SU-DHL-6 (cell line): ENCODE data around the gene CHSY1.

Experiments
- EZH2phosphoT487 ChIP-seq: fragments of 200-600 bp; sonication (generic), shearing (Covaris generic); conservative IDR thresholded peaks from 2 replicates; pipeline ENCODE4 v1.6.1; 2018; ENCODE audit warnings: mild to moderate bottlenecking, antibody characterized with exemption, low read length, moderate library complexity, mixed read lengths
- TF ChIP-seq, protein P1 (sequence below): fragments of 200-600 bp; sonication (generic); IDR thresholded peaks from one replicate; pipeline ENCODE4 v1.5.1; 2017; ENCODE audit warnings: antibody characterized with exemption, mild to moderate bottlenecking, low read length, moderate library complexity; ENCODE audit not compliant: insufficient read depth, poor library complexity, severe bottlenecking

DNA sequence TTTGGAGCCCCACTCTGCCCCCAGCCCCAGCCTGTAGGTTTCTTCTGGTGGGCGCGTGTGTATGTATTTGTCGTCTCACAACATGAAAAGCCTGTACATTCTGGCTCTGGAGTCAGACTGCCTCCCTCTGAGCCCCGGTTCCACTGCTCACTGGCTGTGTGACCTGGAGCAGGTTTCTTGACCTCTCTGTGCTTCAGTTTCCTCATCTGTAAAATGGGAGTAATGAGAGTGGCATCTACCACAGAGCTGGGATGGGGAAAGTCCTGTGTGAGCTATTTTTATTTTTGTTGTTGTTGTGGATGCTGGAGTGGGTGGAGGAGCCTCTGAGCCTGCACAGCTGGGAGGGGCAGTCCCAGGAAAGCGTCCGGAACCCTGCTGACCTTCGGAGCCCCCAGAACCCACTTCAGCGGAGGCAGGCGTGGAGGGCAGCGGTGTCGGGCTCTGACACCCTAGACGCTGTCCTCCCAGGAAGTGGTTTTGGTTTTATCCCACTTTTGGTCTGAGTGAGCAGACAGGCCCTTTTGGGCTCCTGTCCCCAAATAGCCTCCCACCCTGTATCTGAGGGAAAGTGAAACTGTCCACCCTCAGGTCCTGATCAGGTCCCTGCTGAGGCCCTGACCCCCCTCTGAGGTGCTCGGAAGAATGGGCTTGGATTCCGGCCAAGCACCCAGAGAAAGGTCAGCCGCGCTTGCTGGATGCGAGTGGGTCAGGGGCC lies 103.5 kb downstream of the CHSY1 start:
- TF ChIP-seq, protein P1, sequence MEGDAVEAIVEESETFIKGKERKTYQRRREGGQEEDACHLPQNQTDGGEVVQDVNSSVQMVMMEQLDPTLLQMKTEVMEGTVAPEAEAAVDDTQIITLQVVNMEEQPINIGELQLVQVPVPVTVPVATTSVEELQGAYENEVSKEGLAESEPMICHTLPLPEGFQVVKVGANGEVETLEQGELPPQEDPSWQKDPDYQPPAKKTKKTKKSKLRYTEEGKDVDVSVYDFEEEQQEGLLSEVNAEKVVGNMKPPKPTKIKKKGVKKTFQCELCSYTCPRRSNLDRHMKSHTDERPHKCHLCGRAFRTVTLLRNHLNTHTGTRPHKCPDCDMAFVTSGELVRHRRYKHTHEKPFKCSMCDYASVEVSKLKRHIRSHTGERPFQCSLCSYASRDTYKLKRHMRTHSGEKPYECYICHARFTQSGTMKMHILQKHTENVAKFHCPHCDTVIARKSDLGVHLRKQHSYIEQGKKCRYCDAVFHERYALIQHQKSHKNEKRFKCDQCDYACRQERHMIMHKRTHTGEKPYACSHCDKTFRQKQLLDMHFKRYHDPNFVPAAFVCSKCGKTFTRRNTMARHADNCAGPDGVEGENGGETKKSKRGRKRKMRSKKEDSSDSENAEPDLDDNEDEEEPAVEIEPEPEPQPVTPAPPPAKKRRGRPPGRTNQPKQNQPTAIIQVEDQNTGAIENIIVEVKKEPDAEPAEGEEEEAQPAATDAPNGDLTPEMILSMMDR: no peak
- no peak for TF ChIP-seq EZH2phosphoT487
